Omental fat pad (tissue), 4 donors: ENCODE data around the gene RILPL2. TPM values are rescaled to one million over a fixed set of nuclear protein-coding genes. Genes with fewer than 3 reads are reported as not detected.

ENCODE experiments used
- ATAC-seq: fragments of 150-250 bp; one replicate; pipeline ENCODE4 v1.9.1; 2016; ENCODE audit warnings: mild to moderate bottlenecking, moderate library complexity; ENCODE audit not compliant: low FRiP score
- DNase-seq: peaks from one replicate; pipeline ENCODE4 v3.0.0-alpha.2; 2019; ENCODE audit warnings: low spot score
- total RNA-seq, 4 donors: library from RNA; depleted of rRNA; stranded (reverse); fragments of >200 nt; gene quantifications; one replicate each; pipeline ENCODE4 v1.1.0, GENCODE V29; 2016
- TF ChIP-seq, protein P1 (sequence below), 3 donors: fragments of 450-650 bp; IDR thresholded peaks; one replicate each; pipeline ENCODE4 v1.5.1; 2016 to 2017; ENCODE audit warnings: antibody characterized with exemption in 3 of 3, mild to moderate bottlenecking in 3 of 3, moderate library complexity in 2 of 3

The RILPL2 gene
- total RNA-seq, 4 donors from 2014 or later, result 8.9 to 12.7 (median 10.1) TPM

DNA sequence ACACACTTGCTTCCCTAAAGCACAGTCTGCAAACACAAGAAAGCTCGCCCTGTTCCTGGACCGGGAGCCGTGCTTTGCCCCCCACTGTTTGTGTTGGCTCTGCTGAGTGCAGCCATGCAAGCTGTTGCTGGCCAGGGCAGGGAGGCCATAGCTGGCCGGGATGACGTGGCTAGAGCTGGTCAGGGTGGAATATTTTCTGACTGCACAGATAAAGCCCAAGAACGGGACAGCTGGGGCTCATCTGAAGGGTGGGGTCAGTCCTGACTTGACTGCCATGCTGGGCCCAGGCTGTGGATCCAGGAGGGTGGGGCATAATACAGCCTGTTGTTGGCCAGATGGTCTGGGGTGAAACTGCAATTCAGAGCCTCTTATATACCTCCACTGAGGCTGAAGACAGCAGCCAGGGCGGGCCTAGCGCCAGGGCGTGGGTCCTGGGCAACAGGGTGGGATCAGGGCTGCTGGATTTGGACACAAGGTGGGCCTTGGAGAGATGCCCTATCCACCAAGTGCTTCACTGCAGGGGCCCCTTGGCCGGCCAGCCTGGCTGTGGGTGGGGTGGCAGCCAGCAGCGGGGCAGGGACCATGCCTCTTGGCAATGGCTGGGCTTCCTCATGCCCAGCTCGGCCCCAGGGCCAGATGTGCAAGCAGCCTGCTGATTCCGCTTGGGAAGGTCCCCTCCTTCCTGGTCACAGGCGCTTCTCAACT is 37.8 kb downstream of the RILPL2 start:
- no peak for DNase-seq
- no peak for ATAC-seq
- TF ChIP-seq, protein P1, sequence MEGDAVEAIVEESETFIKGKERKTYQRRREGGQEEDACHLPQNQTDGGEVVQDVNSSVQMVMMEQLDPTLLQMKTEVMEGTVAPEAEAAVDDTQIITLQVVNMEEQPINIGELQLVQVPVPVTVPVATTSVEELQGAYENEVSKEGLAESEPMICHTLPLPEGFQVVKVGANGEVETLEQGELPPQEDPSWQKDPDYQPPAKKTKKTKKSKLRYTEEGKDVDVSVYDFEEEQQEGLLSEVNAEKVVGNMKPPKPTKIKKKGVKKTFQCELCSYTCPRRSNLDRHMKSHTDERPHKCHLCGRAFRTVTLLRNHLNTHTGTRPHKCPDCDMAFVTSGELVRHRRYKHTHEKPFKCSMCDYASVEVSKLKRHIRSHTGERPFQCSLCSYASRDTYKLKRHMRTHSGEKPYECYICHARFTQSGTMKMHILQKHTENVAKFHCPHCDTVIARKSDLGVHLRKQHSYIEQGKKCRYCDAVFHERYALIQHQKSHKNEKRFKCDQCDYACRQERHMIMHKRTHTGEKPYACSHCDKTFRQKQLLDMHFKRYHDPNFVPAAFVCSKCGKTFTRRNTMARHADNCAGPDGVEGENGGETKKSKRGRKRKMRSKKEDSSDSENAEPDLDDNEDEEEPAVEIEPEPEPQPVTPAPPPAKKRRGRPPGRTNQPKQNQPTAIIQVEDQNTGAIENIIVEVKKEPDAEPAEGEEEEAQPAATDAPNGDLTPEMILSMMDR (IDR thresholded peaks at IDR 0.05), result no peak

DNA sequence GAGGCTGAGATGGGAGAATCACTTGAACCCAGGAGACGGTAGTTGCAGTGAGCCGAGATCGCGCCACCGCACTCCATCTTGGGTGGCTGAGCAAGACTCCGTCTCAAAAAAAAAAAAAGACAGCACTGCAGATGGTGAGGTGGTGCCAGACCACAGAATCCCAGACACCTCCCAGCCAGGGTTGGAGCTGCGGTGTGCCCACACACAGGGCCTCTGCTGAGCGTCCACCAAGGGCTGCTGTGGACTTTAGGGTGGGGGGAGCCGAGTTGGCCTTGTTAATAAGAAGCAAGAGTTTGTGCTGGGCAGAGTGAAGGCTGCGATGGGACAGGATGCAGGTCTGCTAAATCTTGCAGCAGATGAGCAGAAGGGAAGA is 38.3 kb downstream of the RILPL2 start:
- TF ChIP-seq, protein P1 (IDR thresholded peaks at IDR 0.05), result no peak
- DNase-seq, result no peak

DNA sequence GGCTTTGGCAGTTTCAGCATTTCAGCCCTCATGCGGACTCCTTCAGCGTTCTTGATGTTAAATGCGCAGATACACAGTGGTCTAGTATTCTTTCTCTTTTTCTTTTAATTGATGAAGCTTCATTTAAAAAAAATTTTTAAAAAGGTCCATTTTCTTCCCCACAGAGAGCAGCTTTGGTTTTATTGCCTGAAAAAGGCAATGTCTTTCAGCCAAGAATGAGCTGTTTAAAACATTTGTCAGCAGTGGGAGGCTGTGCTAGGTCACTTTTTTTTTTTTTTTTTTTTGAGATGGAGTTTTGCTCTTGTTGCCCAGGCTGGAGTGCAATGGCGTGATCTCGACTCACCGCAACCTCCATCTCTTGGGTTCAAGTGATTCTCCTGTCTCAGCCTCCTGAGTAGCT is 39.1 kb downstream of the RILPL2 start:
- DNase-seq (no peak), ATAC-seq (no peak)
- TF ChIP-seq, protein P1 (IDR thresholded peaks at IDR 0.05), result no peak

More for the DNA sequence above, 38.3 kb downstream of the RILPL2 start:
- no peak for ATAC-seq

DNA sequence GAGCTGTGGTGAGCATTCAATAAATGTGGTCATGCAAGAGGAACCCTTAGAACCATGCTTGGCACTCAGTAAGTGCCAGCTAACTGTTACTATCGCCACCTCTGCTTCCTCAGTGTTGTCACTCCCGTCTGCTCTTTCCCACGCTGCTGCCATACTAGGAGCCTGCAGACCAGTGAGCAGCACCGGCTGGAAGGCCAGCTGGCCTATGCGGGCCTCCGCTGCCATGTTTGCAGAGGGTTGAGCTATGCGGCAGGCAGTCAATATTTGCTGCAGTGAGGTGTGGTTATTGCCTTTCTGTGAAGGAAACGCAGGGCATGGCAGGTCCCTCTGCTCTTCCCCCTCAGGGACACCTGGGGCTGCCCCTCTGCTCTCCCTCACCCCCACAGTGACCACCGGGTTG is 39.5 kb downstream of the RILPL2 start:
- TF ChIP-seq, protein P1 (IDR thresholded peaks at IDR 0.05), result no peak
- ATAC-seq, result no peak
- DNase-seq, result no peak

DNA sequence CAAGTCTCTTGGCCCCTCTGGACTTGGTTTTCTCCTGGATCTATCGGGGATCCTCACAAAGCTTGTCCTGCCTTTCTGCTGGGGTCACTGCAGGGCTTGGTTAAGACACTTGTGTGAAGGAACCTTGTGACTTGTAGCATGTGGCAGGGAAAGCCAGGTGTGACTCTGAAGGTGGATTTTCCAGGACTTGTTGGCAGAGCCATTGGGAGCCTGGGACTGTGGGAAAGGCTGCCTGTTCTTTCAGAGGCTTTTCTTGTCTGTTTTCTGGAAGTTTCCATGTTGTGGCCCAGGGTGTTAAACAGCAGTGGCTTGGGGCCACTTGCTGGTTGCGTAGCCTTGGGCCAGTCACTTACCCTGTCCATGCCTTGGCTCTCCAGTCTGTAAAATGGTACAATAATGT is 39.9 kb downstream of the RILPL2 start:
- DNase-seq, result no peak
- ATAC-seq, result no peak
- TF ChIP-seq, protein P1 (IDR thresholded peaks at IDR 0.05), result no peak

DNA sequence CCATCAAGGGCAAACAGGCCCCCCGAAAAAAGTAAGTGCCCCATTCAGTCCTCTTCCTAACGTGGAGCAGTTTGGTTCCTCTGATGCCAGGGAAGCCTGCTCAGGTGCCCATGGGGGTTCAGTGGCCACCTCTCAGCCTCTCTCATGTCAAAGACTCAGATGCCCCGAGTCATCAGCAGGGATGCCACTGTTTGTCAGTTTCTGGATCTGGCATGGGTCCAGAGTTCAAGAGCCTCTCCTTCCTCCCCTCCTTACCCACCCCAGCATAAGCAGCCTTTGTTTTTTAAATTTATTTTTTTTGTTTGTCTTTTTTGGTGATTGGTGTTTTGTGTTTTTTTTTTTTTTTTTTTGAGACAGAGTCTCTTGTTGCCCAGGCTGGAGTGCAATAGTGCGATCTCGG is 41.2 kb downstream of the RILPL2 start:
- DNase-seq (no peak), ATAC-seq (no peak)
- TF ChIP-seq, protein P1 (IDR thresholded peaks at IDR 0.05), result no peak

DNA sequence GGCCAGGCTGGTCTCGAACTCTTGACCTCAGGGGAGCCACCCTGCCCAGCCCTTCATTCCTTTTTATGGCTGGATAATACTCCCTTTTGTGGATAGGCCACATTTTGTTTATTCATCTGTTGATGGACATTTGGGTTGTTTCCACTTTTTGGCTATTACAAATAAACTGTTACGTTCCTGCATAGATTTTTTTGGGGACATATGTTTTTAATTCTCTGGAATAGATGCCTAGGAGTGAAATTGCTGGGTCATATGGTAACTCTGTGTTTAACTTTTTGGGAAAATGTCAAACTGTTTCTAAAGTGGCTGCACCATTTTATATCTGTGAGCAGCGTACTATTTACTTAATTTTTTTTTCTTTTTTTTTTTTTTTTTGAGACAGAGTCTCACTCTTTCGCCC is 42.7 kb downstream of the RILPL2 start:
- TF ChIP-seq, protein P1 (IDR thresholded peaks at IDR 0.05), result no peak
- DNase-seq (no peak), ATAC-seq (no peak)
